Suprapubic skin (tissue), 4 donors: ENCODE data around the gene RHBDL2. TPM values are rescaled to one million over a fixed set of nuclear protein-coding genes. Genes with fewer than 3 reads are reported as not detected.

Experiments
- DNase-seq, 2 donors: peaks; one replicate each; pipeline ENCODE4 v3.0.0-alpha.2; 2019; ENCODE audit warnings: low spot score in 2 of 2
- H3K27ac ChIP-seq: fragments of 200-600 bp; sonication (generic); one replicate; pipeline ENCODE4 v1.5.1; 2019
- H3K27me3 ChIP-seq: fragments of 200-600 bp; sonication (generic); one replicate; pipeline ENCODE4 v1.5.1; 2019
- H3K36me3 ChIP-seq: fragments of 200-600 bp; sonication (generic); one replicate; pipeline ENCODE4 v1.5.1; 2019
- H3K4me1 ChIP-seq: fragments of 200-600 bp; sonication (generic); one replicate; pipeline ENCODE4 v1.5.1; 2019
- H3K4me3 ChIP-seq: fragments of 200-600 bp; sonication (generic); one replicate; pipeline ENCODE4 v1.5.1; 2019; ENCODE audit warnings: mild to moderate bottlenecking
- H3K9me3 ChIP-seq: fragments of 200-600 bp; sonication (generic); one replicate; pipeline ENCODE4 v1.5.1; 2019
- EP300 ChIP-seq: sonication (generic); formaldehyde crosslinking; IDR thresholded peaks from one replicate; pipeline ENCODE4 v1.6.1; 2017; ENCODE audit warnings: antibody characterized with exemption
- POLR2A ChIP-seq, 2 donors: fragments of 450-650 bp; IDR thresholded peaks; one replicate each; pipeline ENCODE4 v1.6.1; 2017; ENCODE audit warnings: antibody characterized with exemption in 2 of 2, mild to moderate bottlenecking in 2 of 2, moderate library complexity in 2 of 2
- POLR2AphosphoS5 ChIP-seq, 3 donors: sonication (generic); formaldehyde crosslinking; IDR thresholded peaks; one replicate each; pipeline ENCODE4 v1.6.1; 2017; ENCODE audit warnings: antibody characterized with exemption in 3 of 3
- WGBS: methylation state at CpG from one replicate; pipeline ENCODE4 v1.1.5; 2018; 5-methylcytosine and 5-hydroxymethylcytosine counted together
- total RNA-seq, 4 donors: library from RNA; depleted of rRNA; stranded (reverse); fragments of >200 nt; gene quantifications; one replicate each; pipeline ENCODE4 v1.1.0, GENCODE V29; 2016
- TF ChIP-seq, protein P1 (sequence below), 2 donors: fragments of 200-600 bp in 1 of 2; fragments of 450-650 bp in 1 of 2; sonication (generic) in 1 of 2; IDR thresholded peaks; one replicate each; pipeline ENCODE4 v1.5.1; 2016 to 2019; ENCODE audit warnings: antibody characterized with exemption in 2 of 2, mild to moderate bottlenecking in 1 of 2, moderate library complexity in 1 of 2

The RHBDL2 gene
- total RNA-seq, 4 donors from 2014 or later, result 5.9 to 26.6 (median 10.8) TPM

DNA sequence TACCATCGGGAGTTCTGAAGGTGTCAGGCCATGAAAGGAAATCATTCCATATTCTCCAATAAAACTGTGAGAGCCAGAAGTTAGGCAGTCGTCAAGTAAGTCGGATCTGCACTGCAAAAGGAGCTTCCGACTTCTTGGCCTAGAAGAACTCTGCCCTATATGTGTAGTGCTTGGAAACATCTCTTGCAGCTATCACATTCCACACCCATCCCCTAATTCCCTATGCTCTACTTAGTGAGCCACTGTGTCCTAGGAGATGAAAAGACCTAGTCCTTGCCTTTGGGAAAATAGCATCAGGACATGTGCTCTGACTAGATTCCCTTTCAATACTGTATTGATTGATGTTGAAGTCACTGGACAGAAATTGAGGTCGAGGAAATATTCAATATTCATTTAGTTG is 52.0 kb downstream of the RHBDL2 start:
- H3K4me1 ChIP-seq, result no peaks in the 10 kb centered on the region
- no peak overlapping the region for H3K4me3 ChIP-seq
- no peaks in the 10 kb centered on the region for H3K27me3 ChIP-seq
- DNase-seq, result no peak
- H3K36me3 ChIP-seq, result peaks cover 7% of the 10 kb centered on the region
- 71% methylated on average over 5 of the region's 5 CpGs for WGBS
- no peak for TF ChIP-seq POLR2A (IDR thresholded peaks at IDR 0.05)
- TF ChIP-seq, protein P1, sequence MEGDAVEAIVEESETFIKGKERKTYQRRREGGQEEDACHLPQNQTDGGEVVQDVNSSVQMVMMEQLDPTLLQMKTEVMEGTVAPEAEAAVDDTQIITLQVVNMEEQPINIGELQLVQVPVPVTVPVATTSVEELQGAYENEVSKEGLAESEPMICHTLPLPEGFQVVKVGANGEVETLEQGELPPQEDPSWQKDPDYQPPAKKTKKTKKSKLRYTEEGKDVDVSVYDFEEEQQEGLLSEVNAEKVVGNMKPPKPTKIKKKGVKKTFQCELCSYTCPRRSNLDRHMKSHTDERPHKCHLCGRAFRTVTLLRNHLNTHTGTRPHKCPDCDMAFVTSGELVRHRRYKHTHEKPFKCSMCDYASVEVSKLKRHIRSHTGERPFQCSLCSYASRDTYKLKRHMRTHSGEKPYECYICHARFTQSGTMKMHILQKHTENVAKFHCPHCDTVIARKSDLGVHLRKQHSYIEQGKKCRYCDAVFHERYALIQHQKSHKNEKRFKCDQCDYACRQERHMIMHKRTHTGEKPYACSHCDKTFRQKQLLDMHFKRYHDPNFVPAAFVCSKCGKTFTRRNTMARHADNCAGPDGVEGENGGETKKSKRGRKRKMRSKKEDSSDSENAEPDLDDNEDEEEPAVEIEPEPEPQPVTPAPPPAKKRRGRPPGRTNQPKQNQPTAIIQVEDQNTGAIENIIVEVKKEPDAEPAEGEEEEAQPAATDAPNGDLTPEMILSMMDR (IDR thresholded peaks at IDR 0.05), result no peak
- TF ChIP-seq POLR2AphosphoS5 (IDR thresholded peaks at IDR 0.05), result no peak
- TF ChIP-seq EP300, result no peak
- H3K9me3 ChIP-seq, result no peaks in the 10 kb centered on the region
- no peak overlapping the region for H3K27ac ChIP-seq

DNA sequence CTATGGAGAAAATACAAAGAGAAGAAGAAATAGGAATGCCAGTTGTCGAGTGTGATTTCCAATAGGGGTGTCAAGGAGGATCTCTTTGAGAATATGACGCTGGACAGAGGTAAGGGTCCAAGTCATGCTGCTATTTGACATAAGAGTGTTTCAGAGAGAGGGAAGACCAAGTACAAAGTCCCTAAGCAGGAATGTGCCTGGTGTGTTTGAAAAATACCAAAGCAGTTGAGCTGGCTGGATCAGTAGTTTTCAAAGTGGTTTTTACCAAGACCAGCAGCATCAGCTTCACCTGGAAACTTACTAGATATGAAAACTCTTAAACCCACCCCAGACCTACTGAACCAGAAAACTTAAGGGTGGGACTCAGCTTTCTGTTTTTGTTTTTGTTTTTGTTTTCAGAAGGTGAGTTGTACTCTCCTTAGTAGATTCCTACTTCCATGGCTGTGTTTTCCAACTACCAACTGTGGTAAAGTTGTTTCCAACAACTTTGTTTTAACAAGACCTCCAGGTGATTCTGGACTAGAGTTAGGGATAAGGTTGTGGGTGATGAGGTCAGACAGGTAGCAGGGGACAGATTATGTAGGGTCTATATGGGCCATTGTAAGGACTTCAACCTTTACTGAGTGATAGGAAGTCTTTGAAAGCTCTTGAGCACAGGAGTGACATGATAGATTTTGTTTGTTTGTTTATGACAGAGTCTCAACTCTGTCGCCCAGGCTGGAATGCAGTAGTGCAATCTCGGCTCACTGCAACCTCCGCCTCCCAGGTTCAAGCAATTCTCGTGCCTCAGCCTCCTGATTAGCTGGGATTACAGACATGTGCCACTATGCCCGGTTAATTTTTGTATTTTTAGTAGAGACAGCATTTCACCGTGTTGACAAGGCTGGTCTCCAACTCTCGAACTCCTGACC is 53.0 kb downstream of the RHBDL2 start:
- WGBS, result 89% methylated on average over 9 of the region's 9 CpGs
- H3K27me3 ChIP-seq, result no peaks in the 10 kb centered on the region
- H3K36me3 ChIP-seq, result peaks cover 4% of the 10 kb centered on the region
- no peaks in the 10 kb centered on the region for H3K4me1 ChIP-seq
- no peaks in the 10 kb centered on the region for H3K9me3 ChIP-seq
- TF ChIP-seq EP300, result no peak
- TF ChIP-seq POLR2A (IDR thresholded peaks at IDR 0.05), result no peak
- no peak for TF ChIP-seq POLR2AphosphoS5 (IDR thresholded peaks at IDR 0.05)
- TF ChIP-seq, protein P1 (IDR thresholded peaks at IDR 0.05), result no peak
- DNase-seq, result no peak
- H3K4me3 ChIP-seq, result no peak overlapping the region
- no peak overlapping the region for H3K27ac ChIP-seq

DNA sequence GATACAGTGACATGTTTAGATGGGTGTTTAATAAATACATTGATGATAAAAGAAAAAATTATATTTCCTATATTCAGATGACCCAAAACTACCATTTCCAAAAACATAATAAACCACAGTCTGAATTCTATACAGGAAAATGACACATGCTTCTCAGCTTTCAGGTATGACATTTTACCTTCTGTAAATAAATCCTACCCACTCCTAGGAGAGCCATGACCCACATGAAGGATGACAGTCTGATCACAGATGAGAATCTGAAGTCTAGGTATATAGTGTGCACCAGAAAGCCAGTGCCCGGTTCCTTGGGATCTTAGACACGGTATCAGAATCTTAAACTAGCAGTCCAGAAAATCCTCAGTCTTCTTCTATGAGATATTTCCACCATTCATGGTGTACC is 56.5 kb downstream of the RHBDL2 start:
- no peaks in the 10 kb centered on the region for H3K36me3 ChIP-seq
- no peaks in the 10 kb centered on the region for H3K27me3 ChIP-seq
- WGBS, result 94% methylated on average over 2 of the region's 2 CpGs
- no peaks in the 10 kb centered on the region for H3K9me3 ChIP-seq
- no peak overlapping the region for H3K4me3 ChIP-seq
- no peak for DNase-seq
- H3K4me1 ChIP-seq, result no peaks in the 10 kb centered on the region
- H3K27ac ChIP-seq, result no peak overlapping the region
- TF ChIP-seq EP300, result no peak
- TF ChIP-seq POLR2A (IDR thresholded peaks at IDR 0.05), result no peak
- TF ChIP-seq, protein P1 (IDR thresholded peaks at IDR 0.05), result no peak
- no peak for TF ChIP-seq POLR2AphosphoS5 (IDR thresholded peaks at IDR 0.05)

DNA sequence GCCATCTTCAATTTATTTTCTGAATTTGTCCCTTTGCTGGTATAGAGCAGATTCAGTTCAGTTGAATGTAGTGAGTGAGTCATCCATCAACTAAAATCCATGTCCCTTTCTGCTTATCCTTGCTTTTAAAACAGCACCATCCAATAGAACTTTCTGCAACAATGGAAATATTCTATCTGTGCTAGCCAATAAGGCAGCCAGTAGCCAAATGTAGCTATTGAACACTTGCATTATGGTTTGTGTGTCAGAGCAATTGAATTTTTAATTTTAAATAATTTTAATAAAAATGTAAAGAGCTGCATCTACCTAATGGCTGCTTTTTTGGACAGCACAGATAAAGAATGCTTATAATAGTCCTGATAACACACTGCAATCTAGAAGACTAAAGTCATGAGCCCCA is 60.1 kb downstream of the RHBDL2 start, which contains the start of gene GJA9:
Gene GJA9 (minus strand): TSS at position 101 of the 400 bp plus-strand sequence. CDS start 5,489 bp downstream, outside the sequence.
- TF ChIP-seq, protein P1 (IDR thresholded peaks at IDR 0.05), result no peak
- TF ChIP-seq POLR2AphosphoS5 (IDR thresholded peaks at IDR 0.05), result no peak
- Histone ChIP-seq H3K27ac (no peak within 1 kb of the TSS), H3K4me3 (no peak within 1 kb of the TSS), H3K36me3 (no peaks in the 10 kb centered on the region), H3K4me1 (no peaks in the 10 kb centered on the region), H3K9me3 (no peaks in the 10 kb centered on the region), H3K27me3 (no peaks in the 10 kb centered on the region)
- no peak for DNase-seq

DNA sequence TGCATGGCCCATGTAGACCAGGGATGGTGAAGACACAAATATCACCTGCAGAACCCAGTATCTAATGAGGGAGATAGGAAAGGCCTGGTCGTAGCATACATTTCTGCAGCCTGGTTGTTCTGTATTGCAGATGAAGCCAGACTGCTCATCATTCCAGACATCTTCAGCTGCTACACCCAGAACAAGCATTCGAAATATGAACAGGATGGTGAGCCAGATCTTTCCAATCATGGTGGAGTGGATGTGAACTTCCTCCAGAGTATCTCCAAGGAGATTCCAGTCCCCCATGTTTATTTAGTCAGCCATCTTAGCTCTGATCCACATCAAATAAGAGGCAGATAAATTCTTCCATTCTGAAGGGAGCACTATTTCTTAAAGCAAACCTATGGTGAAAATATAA is 65.8 kb downstream of the RHBDL2 start:
- Histone ChIP-seq H3K27ac (no peak overlapping the region), H3K4me1 (peaks cover 18% of the 10 kb centered on the region), H3K9me3 (no peaks in the 10 kb centered on the region), H3K27me3 (no peaks in the 10 kb centered on the region), H3K36me3 (no peaks in the 10 kb centered on the region), H3K4me3 (no peak overlapping the region)
- DNase-seq, result no peak
- TF ChIP-seq POLR2A (IDR thresholded peaks at IDR 0.05) (no peak), POLR2AphosphoS5 (IDR thresholded peaks at IDR 0.05) (no peak), EP300 (no peak)
- TF ChIP-seq, protein P1 (IDR thresholded peaks at IDR 0.05), result no peak
- 78% methylated on average over 2 of the region's 2 CpGs for WGBS
